B cell (primary cell): ENCODE measurements around the gene AVP. TPM values are rescaled to one million over a fixed set of nuclear protein-coding genes. Genes with fewer than 3 reads are reported as not detected.

Experiments
- ATAC-seq: fragments of 200-7000 bp; cut with Tn5 transposase; one replicate; pipeline ENCODE4 v1.10.0; 2021; ENCODE audit warnings: low read depth, mild to moderate bottlenecking, moderate number of reproducible peaks, moderate library complexity
- CTCF ChIA-PET: fragments of 350-600 bp; sonication (Branson Sonifier 250); formaldehyde crosslinking; loops from one replicate; lab custom pipeline; 2021; ENCODE audit warnings: antibody characterized with exemption, inconsistent platforms; lab: Charles Lee
- POLR2A ChIA-PET: fragments of 350-600 bp; sonication (Branson Sonifier 250); formaldehyde crosslinking; loops from one replicate; lab custom pipeline; 2021; ENCODE audit warnings: antibody characterized with exemption; lab: Charles Lee
- DNase-seq: peaks from one replicate; pipeline ENCODE4 v3.0.0; 2013
- H2AFZ ChIP-seq: 2 replicates; pipeline ENCODE4 v1.6.1; 2012; ENCODE audit warnings: mild to moderate bottlenecking, low read depth, low read length; ENCODE audit not compliant: insufficient read depth, poor library complexity, severe bottlenecking
- H3K27ac ChIP-seq, 2 donors: 1 replicate in 1 of 2; 2 replicates in 1 of 2; pipeline ENCODE4 v1.5.1; 2012 to 2013; ENCODE audit warnings: low read length in 2 of 2, mild to moderate bottlenecking in 2 of 2, moderate library complexity in 1 of 2
- H3K27me3 ChIP-seq, 4 experiments: fragments of 200-600 bp in 1 of 4; sonication (generic) in 1 of 4; replicated peaks in 1 of 4; 1 replicate in 2 of 4; 2 replicates in 2 of 4; pipeline versions ENCODE4 v1.6.1 to v1.7.0; 2013 to 2016; ENCODE audit warnings: low read length in 3 of 4, mild to moderate bottlenecking in 2 of 4, mixed read lengths in 1 of 4, moderate library complexity in 1 of 4; ENCODE audit not compliant: insufficient read depth in 4 of 4, control insufficient read depth in 3 of 4; ENCODE audit errors: control extremely low read depth in 1 of 4
- H3K36me3 ChIP-seq, 2 experiments: replicated peaks in 1 of 2; 1 replicate in 1 of 2; 2 replicates in 1 of 2; pipeline versions ENCODE4 v1.6.1 to v1.7.1; 2013; ENCODE audit warnings: low read length in 1 of 2; ENCODE audit not compliant: insufficient read depth in 2 of 2, control insufficient read depth in 1 of 2; ENCODE audit errors: control extremely low read depth in 1 of 2, extremely low read depth in 1 of 2
- H3K4me1 ChIP-seq, 2 donors: fragments of 200-600 bp in 1 of 2; sonication (generic) in 1 of 2; 1 replicate in 1 of 2; 2 replicates in 1 of 2; pipeline versions ENCODE4 v1.5.1 to v1.6.1; 2013 to 2017; ENCODE audit warnings: low read length in 2 of 2; ENCODE audit not compliant: control insufficient read depth in 2 of 2, insufficient read depth in 2 of 2
- H3K4me2 ChIP-seq: replicated peaks from 2 replicates; pipeline ENCODE3; 2012; ENCODE audit warnings: mild to moderate bottlenecking, low read depth, low read length; ENCODE audit not compliant: poor library complexity, severe bottlenecking
- H3K4me3 ChIP-seq, 5 experiments: fragments of 200-600 bp in 1 of 5; sonication (generic) in 1 of 5; 1 replicate in 3 of 5; 2 replicates in 2 of 5; pipeline versions ENCODE4 v1.5.1 to v1.7.0; 2011 to 2016; ENCODE audit warnings: low read length in 4 of 5, mild to moderate bottlenecking in 4 of 5, low read depth in 2 of 5, control low read depth in 1 of 5, moderate library complexity in 1 of 5; ENCODE audit not compliant: insufficient read depth in 1 of 5; ENCODE audit errors: control extremely low read depth in 1 of 5, extremely low read depth in 1 of 5
- H3K79me2 ChIP-seq: fragments of 200-600 bp; sonication (generic); one replicate; pipeline ENCODE4 v1.6.0; 2016; ENCODE audit warnings: low read length; ENCODE audit not compliant: control insufficient read depth, insufficient read depth
- H3K9ac ChIP-seq: fragments of 200-600 bp; sonication (generic); 2 replicates; pipeline ENCODE4 v1.6.1; 2017; ENCODE audit warnings: mild to moderate bottlenecking, low read length, moderate library complexity
- H3K9me3 ChIP-seq, 3 donors: one replicate each; pipeline versions ENCODE4 v1.6.1 to v1.7.1; 2013; ENCODE audit warnings: low read length in 2 of 3; ENCODE audit not compliant: control insufficient read depth in 2 of 3, insufficient read depth in 1 of 3; ENCODE audit errors: control extremely low read depth in 1 of 3
- H4K20me1 ChIP-seq: 2 replicates; pipeline ENCODE4 v1.6.0; 2012; ENCODE audit warnings: mild to moderate bottlenecking, low read length; ENCODE audit not compliant: insufficient read depth, control insufficient read depth, poor library complexity, severe bottlenecking
- H3K27ac Mint-ChIP-seq: one replicate; pipeline ENCODE4 v1.8.0; 2021; ENCODE audit warnings: mixed read lengths
- H3K27me3 Mint-ChIP-seq: one replicate; pipeline ENCODE4 v1.8.0; 2021; ENCODE audit warnings: mixed read lengths
- H3K4me1 Mint-ChIP-seq: one replicate; pipeline ENCODE4 v1.8.0; 2021; ENCODE audit warnings: mixed read lengths
- H3K4me3 Mint-ChIP-seq: one replicate; pipeline ENCODE4 v1.8.0; 2021; ENCODE audit warnings: mixed read lengths
- H3K9me3 Mint-ChIP-seq: one replicate; pipeline ENCODE4 v1.8.0; 2022; ENCODE audit warnings: mixed read lengths; ENCODE audit not compliant: insufficient read depth
- CTCF ChIP-seq: fragments of 200-600 bp; IDR thresholded peaks from one replicate; pipeline ENCODE4 v1.8.0; 2022; ENCODE audit warnings: antibody characterized with exemption, mild to moderate bottlenecking
- EZH2 ChIP-seq: IDR thresholded peaks from 2 replicates; pipeline ENCODE4 v1.6.1; 2012; ENCODE audit warnings: borderline replicate concordance, low read depth, mild to moderate bottlenecking, moderate library complexity, low read length; ENCODE audit not compliant: insufficient read depth, poor library complexity, severe bottlenecking
- WGBS: methylation state at CpG from one replicate; pipeline ENCODE4 v1.1.5; 2013; ENCODE audit warnings: missing lambda C conversion rate; ENCODE audit not compliant: insufficient coverage; 5-methylcytosine and 5-hydroxymethylcytosine counted together
- intact Hi-C: fragments of 100-400 bp; cut with micrococcal nuclease; formaldehyde crosslinking; loops from one replicate; pipeline ENCODE4 v1.10.0; 2022
- polyA plus RNA-seq: library from polyadenylated mRNA; depleted of rRNA; stranded (reverse); fragments of >200 nt; gene quantifications from 2 replicates; pipeline ENCODE4 v1.2.3, GENCODE V29; 2012
- total RNA-seq, 2 donors: library from RNA; stranded (reverse); fragments of 120-200 nt in 1 of 2; gene quantifications; 1 replicate in 1 of 2; 2 replicates in 1 of 2; pipeline versions ENCODE4 v1.2.3 to v1.2.4, GENCODE V29; 2013 to 2022

Gene AVP
- total and polyA plus RNA-seq, 2 donors (not counting 1 experiment from before 2014, with no cell fraction given) = 4.5 TPM; not detected in 1

- intact Hi-C loops = loop anchor here (1.0 to 10.0 kb wide), 4 partner anchors 19 to 83 kb away; partner anchors contain the start of genes FASTKD5 and UBOX5
- peak within 1 kb of the TSS; percentile 83 for H2AFZ ChIP-seq
Observed at GRCh38 chr20:3071610-3072529, 12.7 kb downstream of the AVP start, which contains the start of gene OXT. OXT (plus strand) TSS chr20:3071620; CDS start chr20:3071656, 36 bp downstream.

More at GRCh38 chr20:3071610-3072529, 12.7 kb downstream of the AVP start, which contains the start of gene OXT:
- H3K27me3 Mint-ChIP-seq = peaks cover 7% of the 10 kb centered on the region
- Histone ChIP-seq H3K4me2 (peak within 1 kb of the TSS; percentile 90), H3K36me3 (no peaks in the 10 kb centered on the region), H3K4me1 (peaks cover 15 to 19% of the 10 kb centered on the region in 2 donors), H3K4me3 (peak within 1 kb of the TSS in 4 of 5 experiments; percentile 40 to 70 (median 56)), H3K27me3 (peaks cover 0 to 25% (median 4%) of the 10 kb centered on the region in 4 experiments), H3K9ac (peak within 1 kb of the TSS; percentile 74), H3K27ac (peak within 1 kb of the TSS in 1 of 2 donors; percentile 62), H4K20me1 (no peaks in the 10 kb centered on the region), H3K9me3 (peaks cover 0 to 8% (median 0%) of the 10 kb centered on the region in 3 donors), H3K79me2 (peaks cover 6% of the 10 kb centered on the region)
- no peak for TF ChIP-seq CTCF
- no peak for TF ChIP-seq EZH2
- 7% methylated on average over 89 of the region's 95 CpGs for WGBS
- H3K9me3 Mint-ChIP-seq = no peaks in the 10 kb centered on the region
- peak; percentile 77 for ATAC-seq
- peaks cover 26% of the 10 kb centered on the region for H3K4me1 Mint-ChIP-seq
- peak within 1 kb of the TSS; percentile 81 for H3K27ac Mint-ChIP-seq
- CTCF ChIA-PET = interaction anchor here (4.2 to 5.2 kb wide), 2 partner anchors 18 to 43 kb away, joined by 18 to 43 read pairs; no protein-coding TSS in a partner anchor
- POLR2A ChIA-PET = interaction anchor here (0.6 to 2.1 kb wide), 3 partner anchors 21 to 26 kb away, joined by 3 to 8 read pairs (median 5); no protein-coding TSS in a partner anchor
- peak; percentile 84 for DNase-seq
- peak within 1 kb of the TSS; percentile 81 for H3K4me3 Mint-ChIP-seq
